Esophagus squamous epithelium (tissue), 4 donors: ENCODE results near the gene CABCOCO1.

Experiments used
- CTCF ChIP-seq, 6 experiments: fragments of 450-650 bp in 4 of 6; fragments of 200-600 bp in 2 of 6; sonication (generic) in 2 of 6; IDR thresholded peaks; one replicate each; pipeline ENCODE4 v1.5.1; 2016 to 2019; ENCODE audit warnings: antibody characterized with exemption in 6 of 6, mild to moderate bottlenecking in 4 of 6, moderate library complexity in 4 of 6
- POLR2A ChIP-seq, 4 donors: fragments of 450-650 bp; IDR thresholded peaks; one replicate each; pipeline ENCODE4 v1.6.1; 2017; ENCODE audit warnings: antibody characterized with exemption in 4 of 4, mild to moderate bottlenecking in 4 of 4, moderate library complexity in 3 of 4

- TF ChIP-seq CTCF (IDR thresholded peaks at IDR 0.05): no peak
- no peak for TF ChIP-seq POLR2A (IDR thresholded peaks at IDR 0.05)
Measured at GRCh38 chr10:61747307-61747706, 84.6 kb downstream of the CABCOCO1 start.
